ENCODE measurements around the gene PDS5A. TPM values are rescaled to one million over a fixed set of nuclear protein-coding genes. Genes with fewer than 3 reads are reported as not detected.
"Not testable (repeated sequence)": the region's sequence is repeated elsewhere in the genome, so short reads cannot be mapped to it uniquely, and the experiment has no call there.

The PDS5A gene
- total and polyA plus RNA-seq, 4 experiments from 2014 or later, result 27.4 to 97.6 (median 76.8) TPM

DNA sequence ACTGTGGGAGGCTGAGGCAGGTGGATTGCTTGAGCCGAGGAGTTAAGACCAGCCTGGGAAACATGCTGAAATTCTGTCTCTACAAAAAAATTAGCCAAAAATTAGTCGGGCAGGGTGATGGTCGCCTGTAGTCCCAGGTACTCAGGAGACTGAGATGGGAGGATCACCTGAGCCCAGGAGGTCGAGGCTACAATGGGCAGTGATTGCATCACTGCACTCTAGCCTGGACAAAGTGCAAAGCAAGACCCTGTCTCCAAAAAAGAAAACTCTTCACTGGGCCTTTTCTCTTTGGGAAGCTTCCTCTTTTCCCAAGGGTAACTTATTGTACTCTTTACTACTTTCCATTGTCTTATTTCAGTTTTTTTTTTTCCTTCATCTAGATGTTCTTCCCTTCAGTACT, 190.9 kb downstream of the PDS5A start:
- intact Hi-C loops (cut with micrococcal nuclease), result no loop called here
- H3K4me1 ChIP-seq (ENCODE audit: insufficient read depth, low read length), result no peaks in the 10 kb centered on the region
- no peaks in the 10 kb centered on the region for H3K27me3 Mint-ChIP-seq
- H3K4me1 Mint-ChIP-seq, result no peaks in the 10 kb centered on the region
- H3K36me3 ChIP-seq (ENCODE audit: insufficient read depth, low read length), result no peaks in the 10 kb centered on the region
- no peak for DNase-seq
- no peaks in the 10 kb centered on the region for H3K27me3 ChIP-seq (ENCODE audit: insufficient read depth, low read length)
- ChIA-PET POLR2A (ENCODE audit: partially characterized antibody) (no interaction called here), CTCF (ENCODE audit: partially characterized antibody) (no interaction called here)
- H3K4me3 ChIP-seq (ENCODE audit: low read length in 2 of 2), result no peak overlapping the region
- no peak overlapping the region for H3K4me3 Mint-ChIP-seq
- H3K36me3 Mint-ChIP-seq, result no peaks in the 10 kb centered on the region
- H3K9me3 Mint-ChIP-seq, result peaks cover 0 to 3% (median 0%) of the 10 kb centered on the region in 8 donors
- peak overlapping the region in 2 of 7 donors; percentile 47 to 52 for H3K27ac Mint-ChIP-seq
- H3K9me3 ChIP-seq (ENCODE audit: control insufficient read depth in 1 of 2, low read length in 2 of 2), result no peaks in the 10 kb centered on the region
- no peak overlapping the region for H3K27ac ChIP-seq (ENCODE audit: low read depth, low read length)

DNA sequence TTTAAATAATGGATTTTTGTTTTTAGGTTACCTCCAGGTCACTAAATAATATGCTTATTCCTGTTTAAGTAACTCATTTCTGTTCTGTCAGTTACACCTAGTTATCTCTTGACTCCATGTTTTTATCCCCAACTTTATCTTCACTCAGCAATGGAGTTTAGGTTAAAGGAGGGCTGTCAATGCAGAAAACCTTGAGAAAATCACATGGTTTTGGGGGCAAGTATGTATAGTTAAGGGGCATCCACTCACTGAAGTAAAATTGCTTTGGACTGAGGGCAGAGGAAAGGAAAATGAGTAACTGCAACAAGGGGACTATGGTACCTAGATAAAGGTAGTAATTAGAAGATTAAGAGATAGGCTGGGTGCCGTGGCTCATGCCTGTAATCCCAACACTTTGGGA, 192.6 kb downstream of the PDS5A start:
- no peaks in the 10 kb centered on the region for H3K9me3 ChIP-seq (ENCODE audit: control insufficient read depth in 1 of 2, low read length in 2 of 2)
- Mint-ChIP-seq H3K4me3 (no peak overlapping the region), H3K27ac (peak overlapping the region in 1 of 7 donors; percentile 13), H3K36me3 (peaks cover 0 to 8% of the 10 kb centered on the region in 2 donors), H3K27me3 (no peaks in the 10 kb centered on the region), H3K4me1 (peaks cover 0 to 1% (median 0%) of the 10 kb centered on the region in 4 donors), H3K9me3 (peaks cover 0 to 3% (median 0%) of the 10 kb centered on the region in 8 donors)
- POLR2A ChIA-PET (ENCODE audit: partially characterized antibody), result no interaction called here
- H3K4me1 ChIP-seq (ENCODE audit: insufficient read depth, low read length), result no peaks in the 10 kb centered on the region
- H3K36me3 ChIP-seq (ENCODE audit: insufficient read depth, low read length), result no peaks in the 10 kb centered on the region
- no peak for DNase-seq
- intact Hi-C loops (cut with micrococcal nuclease), result no loop called here
- H3K27ac ChIP-seq (ENCODE audit: low read depth, low read length), result no peak overlapping the region
- H3K4me3 ChIP-seq (ENCODE audit: low read length in 2 of 2), result no peak overlapping the region
- CTCF ChIA-PET (ENCODE audit: partially characterized antibody), result interaction anchor here (1.1 kb wide), 1 partner anchor 13 kb away, joined by 3 read pairs; no protein-coding TSS in a partner anchor
- no peaks in the 10 kb centered on the region for H3K27me3 ChIP-seq (ENCODE audit: insufficient read depth, low read length)

DNA sequence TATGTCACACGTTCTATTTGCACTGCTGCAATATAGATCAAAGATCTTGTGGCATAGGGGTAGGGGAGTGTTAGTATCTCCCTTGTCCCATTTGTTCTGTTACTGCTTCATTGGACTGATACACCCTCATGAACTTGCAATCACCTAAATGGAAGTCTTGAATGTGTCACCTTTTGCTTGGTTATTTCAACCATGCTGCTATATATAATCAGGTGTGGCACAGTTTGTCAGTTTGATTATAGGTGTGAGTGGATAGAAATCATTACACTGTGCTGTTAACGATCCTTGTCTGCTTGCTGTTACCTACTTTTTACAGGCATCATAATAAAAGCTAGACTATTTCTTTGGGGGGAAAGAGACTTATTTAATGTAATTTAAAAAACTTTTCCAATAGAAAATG, 195.7 kb downstream of the PDS5A start:
- H3K4me3 ChIP-seq (ENCODE audit: low read length in 2 of 2); H3K9me3 Mint-ChIP-seq; intact Hi-C loops (cut with micrococcal nuclease); H3K36me3 ChIP-seq (ENCODE audit: insufficient read depth, low read length); H3K27ac Mint-ChIP-seq; CTCF ChIA-PET (ENCODE audit: partially characterized antibody); H3K27me3 ChIP-seq (ENCODE audit: insufficient read depth, low read length); H3K9me3 ChIP-seq (ENCODE audit: control insufficient read depth in 1 of 2, low read length in 2 of 2); H3K27ac ChIP-seq (ENCODE audit: low read depth, low read length); DNase-seq; H3K4me1 Mint-ChIP-seq; H3K4me3 Mint-ChIP-seq; H3K27me3 Mint-ChIP-seq; POLR2A ChIA-PET (ENCODE audit: partially characterized antibody); H3K4me1 ChIP-seq (ENCODE audit: insufficient read depth, low read length): not testable (repeated sequence)
- peaks cover 6 to 28% of the 10 kb centered on the region in 2 donors for H3K36me3 Mint-ChIP-seq

Other genes with a start within 250 kb of the PDS5A start
- gene N4BP2, start 78.9 kb upstream of the PDS5A start, total RNA-seq, result 10 to 100 TPM; 15.0 to 16.7 TPM
- gene N4BP2, start 78.9 kb upstream of the PDS5A start, polyA plus RNA-seq, result 10 to 100 TPM; 14.5 to 14.8 TPM
- 100 to 1,000 TPM; 198 to 200 TPM for gene RHOH, start 219.1 kb upstream of the PDS5A start, total RNA-seq
- gene RHOH, start 219.1 kb upstream of the PDS5A start, polyA plus RNA-seq, result 100 to 1,000 TPM; 266 to 486 TPM